Spleen (tissue), 11 donors: ENCODE measurements around the gene NDUFS4. TPM values are rescaled to one million over a fixed set of nuclear protein-coding genes. Genes with fewer than 3 reads are reported as not detected.

Experiments
- DNase-seq: peaks from one replicate; pipeline ENCODE4 v3.0.0-alpha.2; 2020
- H3K27ac ChIP-seq, 8 donors: fragments of 200-600 bp; sonication (generic) in 7 of 8; 1 replicate in 4 of 8; 2 replicates in 4 of 8; pipeline versions ENCODE4 v1.5.0 to v1.8.0; 2016 to 2021; ENCODE audit warnings: inconsistent platforms in 4 of 8, mild to moderate bottlenecking in 4 of 8, moderate library complexity in 1 of 8
- H3K27me3 ChIP-seq, 7 donors: fragments of 200-600 bp; sonication (generic) in 6 of 7; replicated peaks in 1 of 7; 1 replicate in 4 of 7; 2 replicates in 3 of 7; pipeline versions ENCODE4 v1.5.0 to v1.8.0; 2016 to 2021; ENCODE audit warnings: inconsistent platforms in 3 of 7, mild to moderate bottlenecking in 1 of 7
- H3K36me3 ChIP-seq, 6 donors: fragments of 200-600 bp; sonication (generic) in 5 of 6; 1 replicate in 4 of 6; 2 replicates in 2 of 6; pipeline versions ENCODE4 v1.5.0 to v1.8.0; 2016 to 2021; ENCODE audit warnings: inconsistent platforms in 2 of 6
- H3K4me1 ChIP-seq, 6 donors: fragments of 200-600 bp; sonication (generic) in 5 of 6; 1 replicate in 3 of 6; 2 replicates in 3 of 6; pipeline versions ENCODE4 v1.5.0 to v1.8.0; 2016 to 2021; ENCODE audit warnings: inconsistent platforms in 3 of 6
- H3K4me3 ChIP-seq, 8 donors: fragments of 200-600 bp; sonication (generic) in 7 of 8; 1 replicate in 4 of 8; 2 replicates in 4 of 8; pipeline versions ENCODE4 v1.5.0 to v1.8.0; 2016 to 2021; ENCODE audit warnings: inconsistent platforms in 4 of 8, mild to moderate bottlenecking in 4 of 8, moderate library complexity in 2 of 8
- H3K9me3 ChIP-seq, 8 donors: fragments of 200-600 bp; sonication (generic) in 7 of 8; 1 replicate in 4 of 8; 2 replicates in 4 of 8; pipeline versions ENCODE4 v1.5.0 to v1.8.0; 2016 to 2021; ENCODE audit warnings: inconsistent platforms in 4 of 8
- CTCF ChIP-seq, 11 experiments: fragments of 200-600 bp in 7 of 11; fragments of 450-650 bp in 4 of 11; sonication (generic) in 4 of 11; IDR thresholded peaks in 8 of 11; conservative IDR thresholded peaks in 3 of 11; 1 replicate in 7 of 11; 2 replicates in 4 of 11; pipeline versions ENCODE4 v1.4.0 to v1.8.0; 2016 to 2021; ENCODE audit warnings: antibody characterized with exemption in 11 of 11, inconsistent platforms in 4 of 11, mild to moderate bottlenecking in 1 of 11
- POLR2A ChIP-seq, 3 donors: fragments of 450-650 bp; IDR thresholded peaks; one replicate each; pipeline ENCODE4 v1.5.1; 2017; ENCODE audit warnings: antibody characterized with exemption in 3 of 3, mild to moderate bottlenecking in 1 of 3
- POLR2AphosphoS5 ChIP-seq, 3 donors: sonication (generic); formaldehyde crosslinking; IDR thresholded peaks; one replicate each; pipeline ENCODE4 v1.5.1; 2017; ENCODE audit warnings: antibody characterized with exemption in 3 of 3
- WGBS, 5 donors: extraction: QIAGEN DNeasy Blood & Tissue Kit in 3 of 5; methylation state at CpG; one replicate each; pipeline versions ENCODE4 v1.1.5 to v1.1.7; 2013 to 2018; 5-methylcytosine and 5-hydroxymethylcytosine counted together
- intact Hi-C: fragments of 100-400 bp; cut with DNase I; formaldehyde crosslinking; loops from one replicate; pipeline ENCODE4 v1.15.0; 2023; ENCODE audit warnings: low total_unique reads
- polyA plus RNA-seq, 3 donors: library from polyadenylated mRNA; stranded (reverse); fragments of 200-250 nt; gene quantifications; one replicate each; pipeline ENCODE4 v1.2.1, GENCODE V29; 2013
- total RNA-seq, 7 donors: library from RNA; depleted of rRNA in 3 of 7; stranded (reverse); fragments of >200 nt in 3 of 7; fragmentation: NEBNext Ultra II Directional in 4 of 7; extraction: Animal tissue kit (Norgen Biotek cat#: 25700) in 4 of 7; gene quantifications; one replicate each; pipeline versions ENCODE4 v1.1.0 to v1.2.1, GENCODE V29; 2016 to 2021
- donor health status: healthy with polysubstance abuse.
- donor health status: DM: no; HTN: no; CAD: no; lungs with moderate emphysema.
- donor health status: DM: no; HTN: no; CAD: no.
- donor health status: Bipolar disorder and iron deficiency.
- donor health status: healthy.
- donor health status: DM: no; HTN: no; CAD: no.
- donor health status: DM: yes; HTN: yes; CAD: no.

The NDUFS4 gene
- total and polyA plus RNA-seq, 10 donors, result 35.4 to 59.4 (median 47.2) TPM

- Histone ChIP-seq H3K4me1 (peaks cover 0 to 37% (median 13%) of the 10 kb centered on the region in 6 donors), H3K27me3 (no peaks in the 10 kb centered on the region), H3K36me3 (no peaks in the 10 kb centered on the region), H3K9me3 (no peaks in the 10 kb centered on the region), H3K4me3 (no peak overlapping the region), H3K27ac (no peak overlapping the region)
- TF ChIP-seq POLR2A (IDR thresholded peaks at IDR 0.05) (no peak), CTCF (IDR thresholded peaks at IDR 0.05 in 8 of 11, conservative IDR thresholded peaks at IDR 0.05 in 3 of 11) (no peak), POLR2AphosphoS5 (IDR thresholded peaks at IDR 0.05) (no peak)
- intact Hi-C loops, result no loop called here
- 91 to 96% (median 95%) methylated on average over 1 of the region's 1 CpG for WGBS, 5 donors
- DNase-seq, result no peak
Measured at GRCh38 chr5:53590759-53591158, 30.3 kb downstream of the NDUFS4 start.

- no peak for DNase-seq
- WGBS, 5 donors, result 95 to 100% (median 96%) methylated on average over 1 of the region's 1 CpG
- Histone ChIP-seq H3K4me1 (peaks cover 0 to 37% (median 13%) of the 10 kb centered on the region in 6 donors), H3K27ac (no peak overlapping the region), H3K36me3 (no peaks in the 10 kb centered on the region), H3K4me3 (no peak overlapping the region), H3K9me3 (peaks cover 0 to 9% (median 5%) of the 10 kb centered on the region in 8 donors), H3K27me3 (no peaks in the 10 kb centered on the region)
- intact Hi-C loops, result no loop called here
- no peak for TF ChIP-seq POLR2A (IDR thresholded peaks at IDR 0.05)
- TF ChIP-seq CTCF (IDR thresholded peaks at IDR 0.05 in 8 of 11, conservative IDR thresholded peaks at IDR 0.05 in 3 of 11), result no peak
Measured at GRCh38 chr5:53594419-53594818, 34.0 kb downstream of the NDUFS4 start.

GRCh38 chr5:53597894-53598293 is 37.5 kb downstream of the NDUFS4 start:
- Histone ChIP-seq H3K9me3 (peaks cover 0 to 9% (median 5%) of the 10 kb centered on the region in 8 donors), H3K27ac (no peak overlapping the region), H3K27me3 (no peaks in the 10 kb centered on the region), H3K4me3 (no peak overlapping the region), H3K4me1 (peaks cover 0 to 17% (median 7%) of the 10 kb centered on the region in 6 donors), H3K36me3 (no peaks in the 10 kb centered on the region)
- intact Hi-C loops, result no loop called here
- DNase-seq, result no peak
- TF ChIP-seq POLR2A (IDR thresholded peaks at IDR 0.05) (no peak), CTCF (IDR thresholded peaks at IDR 0.05 in 8 of 11, conservative IDR thresholded peaks at IDR 0.05 in 3 of 11) (no peak), POLR2AphosphoS5 (IDR thresholded peaks at IDR 0.05) (no peak)
- WGBS, 5 donors, result 87 to 98% (median 95%) methylated on average over 4 of the region's 4 CpGs

- H3K36me3 ChIP-seq, result peaks cover 0 to 30% (median 20%) of the 10 kb centered on the region in 6 donors
- no peaks in the 10 kb centered on the region for H3K27me3 ChIP-seq
- no peak overlapping the region for H3K27ac ChIP-seq
- intact Hi-C loops, result no loop called here
- peaks cover 0 to 9% (median 5%) of the 10 kb centered on the region in 8 donors for H3K9me3 ChIP-seq
- WGBS, 5 donors, result 89 to 96% (median 94%) methylated on average over 5 of the region's 5 CpGs
- DNase-seq, result no peak
- H3K4me3 ChIP-seq, result no peak overlapping the region
- no peak for TF ChIP-seq POLR2AphosphoS5 (IDR thresholded peaks at IDR 0.05)
- no peak for TF ChIP-seq POLR2A (IDR thresholded peaks at IDR 0.05)
- no peak for TF ChIP-seq CTCF (IDR thresholded peaks at IDR 0.05 in 8 of 11, conservative IDR thresholded peaks at IDR 0.05 in 3 of 11)
- peaks cover 0 to 10% (median 0%) of the 10 kb centered on the region in 6 donors for H3K4me1 ChIP-seq
Measured at GRCh38 chr5:53601570-53601969, 41.1 kb downstream of the NDUFS4 start.
